Testis (tissue), 3 donors: Measurements from ENCODE around the gene HAND2. TPM values are rescaled to one million over a fixed set of nuclear protein-coding genes. Genes with fewer than 3 reads are reported as not detected.

ENCODE experiments used
- DNase-seq: peaks from one replicate; pipeline ENCODE4 v3.0.0-alpha.2; 2019
- H3K27ac ChIP-seq, 2 donors: fragments of 200-600 bp; sonication (generic); one replicate each; pipeline ENCODE4 v1.5.1; 2019
- H3K27me3 ChIP-seq: fragments of 200-600 bp; sonication (generic); one replicate; pipeline ENCODE4 v1.5.1; 2019
- H3K36me3 ChIP-seq: fragments of 200-600 bp; sonication (generic); one replicate; pipeline ENCODE4 v1.5.1; 2017; ENCODE audit warnings: low read depth; ENCODE audit errors: missing control alignments
- H3K4me1 ChIP-seq: fragments of 200-600 bp; sonication (generic); one replicate; pipeline ENCODE4 v1.5.1; 2019
- H3K4me3 ChIP-seq, 2 donors: fragments of 200-600 bp; sonication (generic); one replicate each; pipeline ENCODE4 v1.5.1; 2017 to 2019
- H3K9me3 ChIP-seq: fragments of 200-600 bp; sonication (generic); one replicate; pipeline ENCODE4 v1.5.1; 2017
- POLR2A ChIP-seq: fragments of 450-650 bp; IDR thresholded peaks from one replicate; pipeline ENCODE4 v1.6.1; 2017; ENCODE audit warnings: antibody characterized with exemption, mild to moderate bottlenecking, moderate library complexity
- WGBS, 2 donors: methylation state at CpG; one replicate each; pipeline ENCODE4 v1.1.5; 2018; 5-methylcytosine and 5-hydroxymethylcytosine counted together
- intact Hi-C: fragments of 100-400 bp; cut with DNase I; formaldehyde crosslinking; loops from one replicate; pipeline ENCODE4 v1.15.1; 2023; ENCODE audit warnings: low total_unique reads
- polyA plus RNA-seq: library from polyadenylated mRNA; stranded (reverse); fragments of 350-450 nt; fragmentation: Illumina TruSeq; extraction: RNeasy Lipid Tissue Mini Kit (QIAGEN cat#74804); gene quantifications from one replicate; pipeline ENCODE4 v1.2.3, GENCODE V29; 2014; ENCODE audit warnings: low read depth, low replicate concordance; ENCODE audit not compliant: insufficient read depth
- total RNA-seq, 2 donors: library from RNA; depleted of rRNA; stranded (reverse); fragments of >200 nt; gene quantifications; one replicate each; pipeline ENCODE4 v1.2.3, GENCODE V29; 2016
- TF ChIP-seq, protein P1 (sequence below), 3 experiments: fragments of 450-650 bp in 2 of 3; fragments of 200-600 bp in 1 of 3; sonication (generic) in 1 of 3; IDR thresholded peaks; one replicate each; pipeline ENCODE4 v1.5.1; 2016 to 2019; ENCODE audit warnings: antibody characterized with exemption in 3 of 3, mild to moderate bottlenecking in 2 of 3, moderate library complexity in 1 of 3

HAND2 gene
- total and polyA plus RNA-seq, 3 donors from 2014 or later, result 3.5 to 12.3 (median 9.4) TPM

DNA sequence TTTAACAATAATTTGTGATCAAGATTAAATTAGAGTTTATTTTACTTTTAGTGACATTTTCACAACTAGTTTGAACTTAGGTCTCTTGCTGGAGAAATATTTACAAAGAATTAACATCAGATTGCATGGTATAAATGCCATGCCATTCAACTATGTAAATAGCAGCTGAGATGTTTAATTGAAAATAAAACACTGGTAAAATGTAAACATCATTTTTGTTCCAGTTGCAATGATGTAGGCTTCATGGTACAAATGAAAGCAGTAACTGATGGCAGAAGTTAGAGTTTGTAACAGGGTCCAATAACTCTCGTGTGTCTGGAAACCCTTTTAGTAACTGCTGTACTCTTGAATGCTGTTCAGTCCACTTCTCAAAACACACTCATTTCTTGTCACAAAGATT is 43.7 kb upstream of the HAND2 start:
- Histone ChIP-seq H3K27me3 (no peaks in the 10 kb centered on the region), H3K4me1 (no peaks in the 10 kb centered on the region), H3K36me3 (no peaks in the 10 kb centered on the region), H3K27ac (no peak overlapping the region), H3K4me3 (no peak overlapping the region), H3K9me3 (no peaks in the 10 kb centered on the region)
- DNase-seq, result no peak
- TF ChIP-seq POLR2A, result no peak
- TF ChIP-seq, protein P1, sequence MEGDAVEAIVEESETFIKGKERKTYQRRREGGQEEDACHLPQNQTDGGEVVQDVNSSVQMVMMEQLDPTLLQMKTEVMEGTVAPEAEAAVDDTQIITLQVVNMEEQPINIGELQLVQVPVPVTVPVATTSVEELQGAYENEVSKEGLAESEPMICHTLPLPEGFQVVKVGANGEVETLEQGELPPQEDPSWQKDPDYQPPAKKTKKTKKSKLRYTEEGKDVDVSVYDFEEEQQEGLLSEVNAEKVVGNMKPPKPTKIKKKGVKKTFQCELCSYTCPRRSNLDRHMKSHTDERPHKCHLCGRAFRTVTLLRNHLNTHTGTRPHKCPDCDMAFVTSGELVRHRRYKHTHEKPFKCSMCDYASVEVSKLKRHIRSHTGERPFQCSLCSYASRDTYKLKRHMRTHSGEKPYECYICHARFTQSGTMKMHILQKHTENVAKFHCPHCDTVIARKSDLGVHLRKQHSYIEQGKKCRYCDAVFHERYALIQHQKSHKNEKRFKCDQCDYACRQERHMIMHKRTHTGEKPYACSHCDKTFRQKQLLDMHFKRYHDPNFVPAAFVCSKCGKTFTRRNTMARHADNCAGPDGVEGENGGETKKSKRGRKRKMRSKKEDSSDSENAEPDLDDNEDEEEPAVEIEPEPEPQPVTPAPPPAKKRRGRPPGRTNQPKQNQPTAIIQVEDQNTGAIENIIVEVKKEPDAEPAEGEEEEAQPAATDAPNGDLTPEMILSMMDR (IDR thresholded peaks at IDR 0.05), result no peak
- WGBS, 2 donors, result 79 to 84% methylated on average over 1 of the region's 1 CpG
- intact Hi-C loops, result no loop called here

DNA sequence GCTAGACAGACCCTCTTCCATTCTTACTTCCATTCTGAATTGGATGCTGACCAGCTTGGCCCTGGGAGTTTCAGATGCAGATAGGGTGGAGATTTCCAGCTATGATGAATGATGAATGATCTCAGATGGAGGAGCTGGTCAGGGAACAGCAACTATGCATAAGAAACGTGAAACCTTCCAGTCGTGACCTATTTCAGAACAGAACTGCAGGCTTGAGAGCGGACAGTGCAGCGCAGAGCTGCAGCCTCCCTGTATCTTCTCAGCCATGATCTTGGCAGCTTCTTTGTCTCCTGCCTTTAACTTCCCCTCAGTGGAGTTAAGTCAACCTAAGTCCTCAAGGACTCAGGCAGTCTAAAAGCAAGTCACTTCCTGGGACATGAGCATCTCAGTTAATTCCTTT is 43.3 kb upstream of the HAND2 start:
- intact Hi-C loops, result no loop called here
- no peaks in the 10 kb centered on the region for H3K27me3 ChIP-seq
- H3K9me3 ChIP-seq, result no peaks in the 10 kb centered on the region
- DNase-seq, result no peak
- H3K4me3 ChIP-seq, result no peak overlapping the region
- 64 to 67% methylated on average over 4 of the region's 4 CpGs for WGBS, 2 donors
- no peak for TF ChIP-seq POLR2A
- TF ChIP-seq, protein P1 (IDR thresholded peaks at IDR 0.05), result no peak
- H3K27ac ChIP-seq, result no peak overlapping the region
- H3K36me3 ChIP-seq, result no peaks in the 10 kb centered on the region
- no peaks in the 10 kb centered on the region for H3K4me1 ChIP-seq

DNA sequence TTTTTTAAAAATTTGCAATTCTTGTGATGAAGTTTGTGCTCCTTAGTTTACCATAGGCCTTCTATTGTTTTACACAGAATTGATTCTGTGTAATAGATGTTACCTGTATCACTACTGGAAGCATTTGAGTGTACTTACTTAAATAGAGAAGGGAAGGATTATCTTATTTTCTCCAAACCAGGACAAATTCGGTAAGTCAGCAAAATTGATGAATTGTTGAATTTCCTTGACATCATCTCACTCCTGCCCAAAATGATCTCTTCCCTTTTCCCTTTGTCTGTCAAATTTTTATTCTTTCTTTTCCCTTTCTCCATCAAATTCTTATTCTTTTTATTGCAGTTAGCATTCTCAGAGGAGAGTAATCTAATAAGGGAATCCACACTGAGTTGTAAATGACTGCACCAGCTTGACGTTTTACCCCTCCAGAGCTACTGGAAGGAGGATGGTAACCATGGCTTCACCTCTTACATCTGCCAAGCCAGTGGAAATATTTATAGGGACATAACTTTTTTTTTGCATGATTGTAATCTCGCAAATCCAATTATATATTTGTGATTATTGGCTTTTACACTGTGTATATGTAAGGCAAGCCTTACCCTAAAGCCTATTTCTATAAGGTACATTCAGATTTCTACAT is 42.6 kb upstream of the HAND2 start:
- H3K36me3 ChIP-seq, result no peaks in the 10 kb centered on the region
- no peak overlapping the region for H3K27ac ChIP-seq
- no peak overlapping the region for H3K4me3 ChIP-seq
- H3K4me1 ChIP-seq, result no peaks in the 10 kb centered on the region
- TF ChIP-seq, protein P1 (IDR thresholded peaks at IDR 0.05), result no peak
- no peak for TF ChIP-seq POLR2A
- no peaks in the 10 kb centered on the region for H3K27me3 ChIP-seq
- 80% methylated on average over 3 of the region's 3 CpGs for WGBS, 2 donors
- intact Hi-C loops, result no loop called here
- no peaks in the 10 kb centered on the region for H3K9me3 ChIP-seq
- DNase-seq, result no peak

DNA sequence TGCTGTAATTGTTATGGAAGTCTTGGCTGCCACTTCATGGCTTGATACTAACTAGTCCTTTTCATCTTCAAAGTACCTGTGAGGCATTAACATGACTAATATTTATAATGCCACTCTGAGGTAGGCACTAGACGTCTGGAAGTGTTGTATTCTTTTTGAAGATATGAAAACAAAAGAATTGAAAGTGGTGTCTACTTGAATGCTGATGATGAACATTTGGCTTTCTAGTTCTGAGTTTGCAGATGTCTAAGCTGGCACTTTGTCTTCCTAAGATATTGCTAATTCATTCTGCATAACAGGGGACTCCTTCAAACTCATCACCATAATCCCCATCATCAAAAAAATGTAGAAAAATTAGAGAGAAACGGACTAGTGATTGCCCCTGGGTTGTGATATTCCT is 41.6 kb upstream of the HAND2 start:
- intact Hi-C loops, result no loop called here

More for the DNA sequence above, 41.6 kb upstream of the HAND2 start:
- no peak for DNase-seq
- Histone ChIP-seq H3K36me3 (no peaks in the 10 kb centered on the region), H3K27me3 (no peaks in the 10 kb centered on the region), H3K4me3 (no peak overlapping the region), H3K4me1 (no peaks in the 10 kb centered on the region), H3K9me3 (no peaks in the 10 kb centered on the region), H3K27ac (no peak overlapping the region)
- TF ChIP-seq, protein P1 (IDR thresholded peaks at IDR 0.05), result no peak
- 68 to 76% methylated on average over 2 of the region's 2 CpGs for WGBS, 2 donors
